ENCODE results near the gene TMEM145.
A peak's percentile ranks its signal among the peaks of the same experiment; 100 is the strongest.
"Not testable (repeated sequence)": the region's sequence is repeated elsewhere in the genome, so short reads cannot be mapped to it uniquely, and the experiment has no call there.

The TMEM145 gene

DNA sequence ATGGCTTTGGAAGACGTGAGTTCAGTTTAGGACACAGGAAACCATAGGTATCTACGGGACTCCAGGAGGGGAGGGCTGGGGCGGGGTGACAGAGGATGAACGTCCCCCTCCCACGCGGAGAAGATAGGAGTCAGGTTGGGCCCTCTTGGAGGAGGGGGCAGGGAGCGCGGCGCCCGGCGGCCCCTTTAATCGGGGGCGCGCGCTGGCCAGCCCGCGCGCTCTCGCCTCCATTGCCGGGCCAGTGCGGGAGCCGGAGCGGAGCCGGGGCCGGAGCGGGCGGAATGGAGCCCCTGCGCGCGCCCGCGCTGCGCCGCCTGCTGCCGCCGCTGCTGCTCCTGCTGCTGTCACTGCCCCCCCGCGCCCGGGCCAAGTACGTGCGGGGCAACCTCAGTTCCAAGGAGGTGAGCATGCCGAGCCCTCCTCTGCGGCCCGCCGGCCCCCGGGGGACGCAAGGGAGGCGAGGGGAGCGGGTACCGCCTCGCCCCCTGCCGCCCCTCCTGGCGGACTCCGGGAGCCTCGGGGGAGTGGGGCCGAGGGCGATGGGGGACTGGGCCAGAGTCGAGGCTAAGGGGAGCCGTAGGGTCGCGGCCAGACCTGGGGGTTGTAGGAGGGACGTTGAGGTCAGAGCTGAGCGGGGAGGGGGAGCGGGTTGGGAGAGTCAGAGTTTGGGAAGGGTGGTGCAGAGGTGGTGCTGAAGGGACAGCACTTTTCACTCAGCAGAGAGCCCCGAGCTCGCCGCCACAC, at the start of gene TMEM145:
TSS of gene TMEM145 (plus strand) at position 214 of the 744 bp plus-strand sequence. CDS start at position 282, 68 bp downstream.
- FAIRE-seq = no peak
- DNase-seq (ENCODE audit: low spot score) = no peak

DNA sequence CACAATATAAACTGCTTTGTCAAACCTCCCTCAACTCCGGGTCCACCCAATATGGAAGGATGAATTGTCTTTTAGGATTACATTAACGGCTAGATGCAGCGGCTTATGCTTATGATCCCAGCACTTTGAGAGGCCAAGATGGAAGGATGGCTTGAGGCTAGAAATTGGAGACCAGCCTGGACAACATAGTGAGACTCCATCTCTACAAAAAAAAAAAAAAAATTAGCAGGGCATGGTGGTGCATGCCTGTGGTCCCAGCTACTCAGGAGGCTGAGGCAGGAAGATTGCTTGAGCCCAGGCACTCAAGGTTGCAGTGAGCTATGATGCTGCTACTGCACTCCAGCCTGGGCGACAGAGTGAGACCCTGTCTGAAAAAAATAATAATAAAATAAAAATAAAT, 47.0 kb upstream of the TMEM145 start:
- not testable (repeated sequence) for DNase-seq (ENCODE audit: low spot score); FAIRE-seq

DNA sequence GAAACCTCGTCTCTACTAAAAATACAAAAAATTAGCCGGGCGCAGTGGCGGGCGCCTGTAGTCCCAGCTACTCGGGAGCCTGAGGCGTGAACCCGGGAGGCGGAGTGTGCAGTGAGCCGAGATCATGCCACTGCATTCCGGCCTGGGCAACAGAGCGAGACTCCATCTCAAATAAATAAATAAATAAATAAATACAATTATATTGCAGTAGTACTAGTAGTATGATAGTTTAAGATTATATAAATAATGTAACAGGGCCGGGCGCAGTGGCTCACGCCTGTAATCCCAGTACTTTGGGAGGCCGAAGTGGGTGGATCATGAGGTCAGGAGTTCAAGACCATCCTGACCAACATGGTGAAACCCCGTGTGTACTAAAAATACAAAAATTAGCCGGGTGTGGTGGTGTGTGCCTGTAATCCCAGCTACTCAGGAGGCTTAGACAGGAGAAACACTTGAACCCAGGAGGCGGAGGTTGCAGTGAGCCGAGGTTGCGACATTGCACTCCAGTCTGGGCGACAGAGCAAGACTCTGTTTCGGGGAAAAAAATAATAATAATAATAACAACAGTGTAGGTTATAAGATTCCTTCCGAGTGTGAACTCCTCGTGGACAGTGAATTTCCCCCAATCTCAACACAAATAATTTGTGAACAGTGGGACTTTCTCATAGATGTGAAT, 46.0 kb upstream of the TMEM145 start:
- not testable (repeated sequence) for DNase-seq (ENCODE audit: low spot score); FAIRE-seq

DNA sequence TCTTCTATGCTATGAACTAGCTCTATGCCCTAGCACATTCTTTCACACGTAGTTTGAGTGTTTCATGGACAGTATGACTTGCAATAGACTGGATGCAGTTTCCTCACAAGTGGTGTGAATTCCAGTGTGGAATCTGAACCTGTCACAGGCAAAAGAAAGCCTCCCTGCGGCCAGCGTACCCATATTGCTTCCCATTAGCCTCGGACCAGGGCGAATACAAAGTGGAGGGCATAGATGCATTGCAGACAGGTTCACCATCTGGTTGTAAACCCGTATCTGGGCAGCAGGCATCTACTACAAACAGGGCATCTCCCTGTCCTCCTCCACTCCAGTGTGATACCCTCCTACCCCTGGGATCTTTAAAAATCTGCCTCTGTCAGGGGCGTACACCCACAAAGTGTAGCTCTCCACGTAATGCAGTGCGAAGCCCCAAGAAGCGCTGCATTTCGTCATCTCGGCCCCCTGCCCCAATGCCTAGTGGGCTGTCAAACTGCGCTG, 45.4 kb upstream of the TMEM145 start:
- DNase-seq (ENCODE audit: low spot score) (no peak), FAIRE-seq (no peak)

DNA sequence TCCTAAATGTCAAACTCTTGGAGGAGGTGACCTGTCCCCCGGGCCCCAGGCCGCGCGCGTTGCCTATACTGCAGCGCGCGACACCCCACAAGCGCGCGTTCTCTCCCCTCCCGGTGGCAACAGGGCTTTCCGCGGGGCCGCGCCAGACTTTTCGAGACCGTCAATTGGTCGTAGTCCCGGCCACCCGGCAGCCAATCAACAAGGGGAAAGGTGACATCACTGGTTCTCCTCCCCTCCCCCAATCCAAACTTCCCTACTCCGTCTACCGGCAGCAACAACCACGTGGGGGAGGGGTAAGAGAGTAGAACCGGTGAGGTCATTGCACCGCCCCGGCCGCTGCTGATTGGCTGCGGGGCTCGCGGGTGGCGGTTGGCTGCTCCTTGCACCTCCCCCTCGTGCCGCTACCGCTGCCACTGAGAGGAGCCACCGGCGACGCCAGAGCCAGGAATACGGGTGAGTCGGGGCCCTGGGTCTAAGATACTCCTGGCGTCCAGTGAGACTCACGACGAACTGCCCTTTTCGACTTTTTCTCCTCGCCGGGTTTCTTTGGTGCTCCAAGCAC, 44.9 kb upstream of the TMEM145 start:
- FAIRE-seq (peak; percentile 83), DNase-seq (ENCODE audit: low spot score) (peak; percentile 97)

DNA sequence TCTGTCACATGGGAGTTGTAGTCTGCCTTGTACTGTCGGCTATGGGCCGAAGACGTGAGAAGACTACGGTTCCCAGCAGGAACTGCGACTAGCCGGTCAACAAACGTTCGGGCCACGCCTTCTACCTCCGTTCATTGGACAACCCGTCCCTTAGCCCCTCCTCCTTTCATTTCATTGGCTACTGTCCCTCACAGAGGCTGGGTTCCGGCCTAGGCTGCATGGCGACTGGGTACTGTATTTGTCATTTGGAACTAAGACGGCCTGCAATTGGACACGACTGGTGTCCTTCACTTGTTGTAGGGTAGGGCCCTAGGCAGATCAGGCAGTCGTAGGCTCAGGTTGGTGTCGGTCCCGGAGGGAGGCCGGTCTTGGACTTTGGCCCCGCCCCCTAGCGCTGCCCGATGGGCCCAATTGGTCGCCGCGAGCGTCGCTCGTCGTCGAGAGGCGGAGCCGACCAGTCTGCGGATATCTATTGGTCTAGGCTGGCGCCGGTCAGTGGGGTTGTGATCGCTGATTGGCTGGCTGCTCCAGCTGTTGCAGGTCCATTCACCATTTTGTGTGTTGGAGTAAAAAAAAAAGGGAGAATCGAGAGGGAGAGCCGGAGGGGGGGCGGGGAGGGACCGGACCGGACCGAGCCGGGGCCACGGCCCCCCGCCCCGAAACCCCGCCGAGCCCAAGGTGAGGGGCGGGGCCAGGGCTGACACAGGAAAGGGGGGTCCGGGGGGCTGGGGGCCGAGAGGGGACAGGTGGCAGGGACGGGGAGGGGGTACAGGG, 44.2 kb upstream of the TMEM145 start, which contains the start of gene CIC:
TSS of gene CIC (plus strand) at position 549 of the 774 bp plus-strand sequence. CDS start 2,532 bp downstream, outside the sequence.
- peak; percentile 100 for DNase-seq (ENCODE audit: low spot score)
- peak; percentile 92 for FAIRE-seq

DNA sequence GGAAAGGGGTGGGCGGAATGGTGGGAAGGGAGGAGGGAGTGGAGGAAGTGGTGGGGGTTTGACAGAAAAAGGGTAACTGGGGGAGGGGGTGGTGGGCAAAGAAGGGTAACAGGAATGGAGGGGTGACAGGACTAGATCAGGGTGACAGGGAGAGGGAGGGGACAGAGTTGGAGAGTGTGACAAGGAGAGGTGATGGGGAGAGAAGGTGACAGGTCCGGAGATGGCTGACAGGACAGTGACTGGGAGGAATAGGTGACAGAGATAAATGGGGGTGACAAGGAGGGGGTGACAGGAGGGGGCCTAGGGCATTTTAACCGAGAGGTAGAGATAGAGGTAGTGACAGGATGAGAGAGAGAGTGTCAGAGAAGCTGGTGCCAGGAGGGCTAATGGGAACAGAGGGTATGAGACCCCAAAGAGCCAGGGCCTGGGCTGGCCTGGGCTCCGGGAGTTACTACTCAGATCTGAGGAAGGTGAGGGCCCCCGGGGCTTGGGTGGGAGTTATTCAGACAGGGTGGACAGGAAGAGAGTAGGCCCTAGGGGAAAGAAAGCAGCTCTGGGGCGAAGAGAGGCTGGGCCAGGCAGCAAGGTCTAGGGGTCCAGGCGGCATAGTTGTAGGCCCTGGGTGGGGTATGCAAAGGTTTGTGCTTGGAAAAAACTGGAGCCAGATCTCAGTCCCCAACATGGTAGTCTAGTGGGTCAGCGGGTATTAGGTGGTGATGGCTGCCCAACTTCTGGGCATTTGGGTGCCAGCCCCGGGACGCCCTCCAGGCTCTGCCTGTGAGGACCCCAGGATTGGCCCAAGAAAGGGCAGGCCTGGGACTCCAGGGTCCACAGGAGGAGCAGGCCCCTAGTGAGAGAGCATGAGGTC, 43.4 kb upstream of the TMEM145 start:
- DNase-seq (ENCODE audit: low spot score) (no peak), FAIRE-seq (no peak)

DNA sequence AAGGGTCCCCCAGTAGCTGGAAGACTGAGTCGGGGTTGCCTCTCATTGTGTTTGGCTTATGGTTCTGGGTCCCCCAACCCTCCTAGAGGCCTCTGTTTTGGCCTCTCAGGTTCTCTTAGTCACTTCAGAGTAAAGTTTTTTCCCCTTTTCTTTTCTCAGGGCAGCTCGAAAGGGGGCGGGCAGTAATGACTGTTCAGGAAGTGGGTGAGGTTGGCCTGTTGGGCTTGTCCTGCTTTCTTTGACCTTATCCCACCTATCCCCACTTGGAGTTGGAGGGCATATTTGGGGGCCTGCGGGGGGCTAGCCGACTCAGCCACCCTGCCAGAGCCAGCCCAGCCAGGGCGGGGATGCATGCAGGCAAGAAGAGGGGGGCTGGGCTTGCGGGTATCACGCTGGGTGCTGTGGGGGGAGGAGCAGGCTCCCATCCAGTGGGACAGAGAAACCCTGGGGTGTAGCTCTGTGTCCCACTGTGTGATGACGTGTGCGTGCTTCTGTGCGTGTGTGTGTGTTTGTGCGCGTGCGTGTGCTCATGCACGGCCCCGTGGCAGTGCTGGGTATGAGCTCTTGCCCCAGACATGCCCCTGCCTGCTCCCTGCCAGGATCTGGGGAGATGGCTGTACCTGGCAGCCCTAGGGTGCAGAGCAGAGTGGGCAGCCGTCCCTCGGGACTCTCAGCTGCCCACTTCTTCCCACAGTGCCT, 42.6 kb upstream of the TMEM145 start:
- no peak for FAIRE-seq
- DNase-seq (ENCODE audit: low spot score) = peak; percentile 61

- DNase-seq (ENCODE audit: low spot score) (no peak), FAIRE-seq (no peak)
Measured at GRCh38 chr19:42271045-42271419, 42.1 kb upstream of the TMEM145 start.

GRCh38 chr19:42271861-42272534, 41.1 kb upstream of the TMEM145 start:
- DNase-seq (ENCODE audit: low spot score) (no peak), FAIRE-seq (no peak)

DNA sequence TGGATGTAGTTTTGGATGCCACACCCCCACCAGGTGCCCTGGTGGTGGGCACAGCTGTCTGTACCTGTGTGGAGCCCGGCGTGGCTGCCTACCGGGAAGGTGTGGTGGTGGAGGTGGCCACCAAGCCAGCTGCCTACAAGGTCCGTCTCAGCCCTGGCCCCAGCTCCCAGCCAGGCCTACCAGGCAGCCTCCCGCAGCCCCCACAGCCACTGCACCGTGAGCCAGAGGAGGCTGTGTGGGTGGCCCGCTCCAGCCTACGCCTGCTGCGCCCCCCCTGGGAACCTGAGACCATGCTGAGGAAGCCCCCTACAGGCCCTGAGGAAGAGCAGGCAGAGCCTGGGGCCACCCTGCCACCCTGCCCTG, 40.6 kb upstream of the TMEM145 start:
- no peak for FAIRE-seq

GRCh38 chr19:42272989-42273406, 40.1 kb upstream of the TMEM145 start:
- FAIRE-seq (no peak), DNase-seq (ENCODE audit: low spot score) (no peak)

More for the DNA sequence above, 40.6 kb upstream of the TMEM145 start:
- DNase-seq (ENCODE audit: low spot score) = no peak

GRCh38 chr19:42273407-42274064, 39.6 kb upstream of the TMEM145 start:
- FAIRE-seq (no peak), DNase-seq (ENCODE audit: low spot score) (no peak)

GRCh38 chr19:42274065-42274682, 38.9 kb upstream of the TMEM145 start:
- DNase-seq (ENCODE audit: low spot score) = no peak
- no peak for FAIRE-seq

DNA sequence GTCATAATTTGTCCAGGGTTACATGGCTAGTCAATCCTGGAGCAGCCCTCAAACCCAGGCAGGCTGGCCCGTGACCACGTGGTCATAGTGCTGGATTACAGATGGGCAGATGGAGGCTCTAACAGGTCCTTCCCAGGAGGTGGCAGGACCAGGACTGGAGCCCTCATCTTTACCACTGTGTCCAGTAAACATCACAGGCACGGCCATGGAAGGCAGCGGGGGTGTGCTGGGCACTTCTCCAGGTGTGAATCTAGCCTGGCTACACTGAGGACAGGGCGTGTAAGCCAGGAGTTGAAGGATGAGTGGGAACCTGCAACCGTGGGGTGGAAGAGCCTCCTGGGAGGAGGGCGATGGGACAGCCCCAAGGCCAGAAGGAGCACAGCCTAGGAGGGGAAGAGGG, 38.0 kb upstream of the TMEM145 start:
- DNase-seq (ENCODE audit: low spot score) (no peak), FAIRE-seq (no peak)

GRCh38 chr19:42275517-42275916, 37.6 kb upstream of the TMEM145 start:
- DNase-seq (ENCODE audit: low spot score) (no peak), FAIRE-seq (no peak)

- FAIRE-seq (no peak), DNase-seq (ENCODE audit: low spot score) (no peak)
Measured at GRCh38 chr19:42276284-42276683, 36.8 kb upstream of the TMEM145 start.

DNA sequence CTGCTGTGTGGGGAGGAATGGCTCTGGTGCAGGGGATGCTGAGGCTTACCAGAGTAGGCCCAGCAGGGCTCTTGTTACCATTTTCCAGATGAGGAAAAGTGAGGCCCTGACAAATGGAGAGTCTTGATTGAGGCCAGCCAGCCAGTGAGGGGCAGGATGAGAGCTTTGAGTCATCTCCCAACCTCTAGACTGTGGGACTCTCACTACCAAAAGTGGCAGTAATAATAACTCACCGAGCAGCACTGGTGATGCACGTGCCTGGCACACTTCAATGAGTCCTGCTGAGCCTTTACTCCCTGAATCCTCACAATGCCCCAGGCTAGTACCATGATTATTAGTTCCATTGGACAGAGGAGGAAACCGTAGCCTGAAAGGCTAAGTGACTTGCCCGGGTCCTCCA, 36.3 kb upstream of the TMEM145 start:
- FAIRE-seq = no peak
- no peak for DNase-seq (ENCODE audit: low spot score)
